GM12891 (cell line): ENCODE data around the gene IRGC.

ENCODE experiments used
- PAX5 ChIP-seq: IDR thresholded peaks from 2 replicates; pipeline ENCODE4 v1.6.1; 2011; ENCODE audit warnings: low read length, moderate library complexity, mild to moderate bottlenecking; ENCODE audit not compliant: insufficient read depth, severe bottlenecking
- POLR2A ChIP-seq: IDR thresholded peaks from 2 replicates; pipeline ENCODE4 v1.6.1; 2011; ENCODE audit warnings: low read depth, low read length, control low read depth
- POLR2AphosphoS5 ChIP-seq: IDR thresholded peaks from 2 replicates; pipeline ENCODE4 v1.6.1; 2011; ENCODE audit warnings: low read depth, low read length, control low read depth
- TAF1 ChIP-seq: IDR thresholded peaks from 2 replicates; pipeline ENCODE4 v1.6.1; 2011; ENCODE audit warnings: low read depth, low read length, control low read depth

- no peak for TF ChIP-seq POLR2A
- TF ChIP-seq PAX5, result no peak
- TF ChIP-seq POLR2AphosphoS5, result no peak
- no peak for TF ChIP-seq TAF1
Measured at GRCh38 chr19:43720936-43721335, 5.1 kb downstream of the IRGC start.
